HEK293T (cell line): ENCODE data around the gene AUNIP.

Experiments
- CTCF ChIA-PET: fragments of 350-600 bp; formaldehyde crosslinking; extraction: SDS; loops from one replicate; lab custom pipeline; 2021; ENCODE audit warnings: antibody characterized with exemption, inconsistent platforms; lab: Yijun Ruan, JAX
- POLR2A ChIA-PET: fragments of 350-600 bp; formaldehyde crosslinking; extraction: SDS; loops from one replicate; lab custom pipeline; 2020; ENCODE audit warnings: antibody characterized with exemption, inconsistent platforms; lab: Yijun Ruan, JAX
- DNase-seq: peaks from one replicate; pipeline ENCODE4 v3.0.0; 2012; ENCODE audit warnings: mixed read lengths; ENCODE audit errors: extremely low spot score
- ARNT ChIP-seq: fragments of 450-650 bp; IDR thresholded peaks from 2 replicates; pipeline ENCODE4 v1.6.1; 2017; ENCODE audit warnings: mild to moderate bottlenecking
- BHLHE40 ChIP-seq: fragments of 450-650 bp; IDR thresholded peaks from 2 replicates; pipeline ENCODE4 v1.6.1; 2016; ENCODE audit warnings: mild to moderate bottlenecking, moderate library complexity, borderline replicate concordance
- CTBP1 ChIP-seq: fragments of 450-650 bp; IDR thresholded peaks from 2 replicates; pipeline ENCODE4 v1.6.1; 2016; ENCODE audit warnings: borderline replicate concordance
- ELF4 ChIP-seq: fragments of 450-650 bp; IDR thresholded peaks from 2 replicates; pipeline ENCODE4 v1.6.1; 2017; ENCODE audit warnings: antibody characterized with exemption
- FOXA1 ChIP-seq: fragments of 450-650 bp; IDR thresholded peaks from 2 replicates; pipeline ENCODE4 v1.6.1; 2016; ENCODE audit warnings: mild to moderate bottlenecking
- FOXK2 ChIP-seq: fragments of 450-650 bp; IDR thresholded peaks from 2 replicates; pipeline ENCODE4 v1.6.1; 2016; ENCODE audit warnings: mild to moderate bottlenecking
- FOXM1 ChIP-seq: fragments of 450-650 bp; IDR thresholded peaks from 2 replicates; pipeline ENCODE4 v1.6.1; 2017; ENCODE audit warnings: mild to moderate bottlenecking, borderline replicate concordance
- HDGF ChIP-seq: fragments of 450-650 bp; IDR thresholded peaks from 2 replicates; pipeline ENCODE4 v1.6.1; 2017; ENCODE audit warnings: antibody characterized with exemption, borderline replicate concordance
- L3MBTL2 ChIP-seq: fragments of 450-650 bp; conservative IDR thresholded peaks from 2 replicates; pipeline ENCODE4 v1.6.1; 2016; ENCODE audit warnings: mild to moderate bottlenecking
- LEF1 ChIP-seq: fragments of 450-650 bp; IDR thresholded peaks from 2 replicates; pipeline ENCODE4 v1.6.1; 2017; ENCODE audit warnings: mild to moderate bottlenecking, borderline replicate concordance
- NFRKB ChIP-seq: fragments of 450-650 bp; IDR thresholded peaks from 2 replicates; pipeline ENCODE4 v1.6.1; 2016; ENCODE audit warnings: mild to moderate bottlenecking, moderate library complexity
- SP1 ChIP-seq: fragments of 450-650 bp; IDR thresholded peaks from 2 replicates; pipeline ENCODE4 v1.6.1; 2017
- SUZ12 ChIP-seq: fragments of 450-650 bp; IDR thresholded peaks from 2 replicates; pipeline ENCODE4 v1.6.1; 2016; ENCODE audit warnings: mild to moderate bottlenecking
- TARDBP ChIP-seq: fragments of 450-650 bp; IDR thresholded peaks from 2 replicates; pipeline ENCODE4 v1.6.1; 2016
- ZNF384 ChIP-seq: fragments of 450-650 bp; IDR thresholded peaks from 2 replicates; pipeline ENCODE4 v1.6.1; 2016
- TF ChIP-seq, protein P1 (sequence below): fragments of 450-650 bp; IDR thresholded peaks from 2 replicates; pipeline ENCODE4 v1.6.1; 2016

Gene AUNIP

DNA sequence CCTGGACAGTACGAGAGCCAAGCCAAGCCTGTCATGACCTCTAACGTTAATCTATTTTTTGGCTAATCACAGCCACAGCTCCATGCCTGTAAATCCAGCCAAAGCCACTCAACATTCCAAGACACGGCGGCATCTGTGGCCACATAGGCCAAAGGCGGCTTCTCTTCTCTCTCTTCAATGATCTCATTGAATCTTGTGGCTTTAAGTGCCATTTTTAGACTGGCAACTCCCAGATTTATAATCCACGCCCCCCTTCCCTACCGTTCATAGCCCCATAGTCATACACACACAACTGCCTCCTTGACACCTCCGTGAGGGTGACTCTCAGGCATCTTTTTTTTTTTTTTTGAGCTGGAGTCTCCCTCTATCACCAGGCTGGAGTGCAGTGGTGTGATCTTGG, 64.9 kb downstream of the AUNIP start:
- DNase-seq, result no peak
- POLR2A ChIA-PET, result interaction anchor here (1.6 kb wide), 1 partner anchor 21 kb away, joined by 3 read pairs; no protein-coding TSS in a partner anchor
- no peak for TF ChIP-seq ELF4
- no peak for TF ChIP-seq ARNT
- no peak for TF ChIP-seq NFRKB
- TF ChIP-seq SP1, result no peak
- TF ChIP-seq BHLHE40, result no peak
- TF ChIP-seq L3MBTL2, result no peak
- TF ChIP-seq SUZ12, result no peak
- CTCF ChIA-PET, result interaction anchor here (1.1 to 1.2 kb wide), 2 partner anchors 14 to 22 kb away, joined by 3 to 4 read pairs; no protein-coding TSS in a partner anchor

DNA sequence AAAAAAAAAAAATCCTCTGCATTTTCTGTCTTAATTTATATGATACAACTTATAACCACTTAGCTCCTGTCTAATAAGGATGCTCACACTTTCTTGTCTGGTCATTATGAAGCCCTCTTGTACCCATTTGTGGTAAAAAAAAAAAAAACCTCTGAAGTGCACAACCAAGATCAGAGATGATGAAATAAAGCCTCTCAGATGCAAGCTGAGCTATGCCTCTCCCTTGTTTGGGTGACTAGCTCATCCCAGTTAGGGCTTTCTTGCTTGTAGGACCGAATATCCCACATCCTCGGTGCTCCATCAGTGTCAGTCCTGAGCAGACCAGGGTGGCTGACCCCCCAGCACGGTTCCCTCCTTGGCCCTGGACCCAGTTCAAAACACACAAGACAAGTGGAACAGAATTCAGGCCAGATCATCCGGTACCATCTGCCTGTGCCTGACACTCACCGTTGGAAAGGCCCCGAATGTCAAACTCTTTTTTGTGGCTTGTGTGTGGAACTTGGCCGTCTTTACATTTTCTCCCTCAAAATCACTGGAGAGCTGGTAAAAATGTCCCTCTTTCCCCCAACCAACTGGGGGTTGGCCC, 65.6 kb downstream of the AUNIP start:
- CTCF ChIA-PET, result interaction anchor here (1.2 kb wide), 1 partner anchor 13 kb away, joined by 4 read pairs; no protein-coding TSS in a partner anchor
- POLR2A ChIA-PET, result interaction anchor here (1.6 kb wide), 1 partner anchor 22 kb away, joined by 3 read pairs; no protein-coding TSS in a partner anchor
- no peak for DNase-seq
- TF ChIP-seq HDGF, result no peak
- TF ChIP-seq ELF4, result no peak
- TF ChIP-seq TARDBP, result no peak
- TF ChIP-seq SUZ12, result no peak
- TF ChIP-seq FOXM1, result no peak
- TF ChIP-seq ARNT, result no peak
- TF ChIP-seq ZNF384, result no peak
- no peak for TF ChIP-seq L3MBTL2

DNA sequence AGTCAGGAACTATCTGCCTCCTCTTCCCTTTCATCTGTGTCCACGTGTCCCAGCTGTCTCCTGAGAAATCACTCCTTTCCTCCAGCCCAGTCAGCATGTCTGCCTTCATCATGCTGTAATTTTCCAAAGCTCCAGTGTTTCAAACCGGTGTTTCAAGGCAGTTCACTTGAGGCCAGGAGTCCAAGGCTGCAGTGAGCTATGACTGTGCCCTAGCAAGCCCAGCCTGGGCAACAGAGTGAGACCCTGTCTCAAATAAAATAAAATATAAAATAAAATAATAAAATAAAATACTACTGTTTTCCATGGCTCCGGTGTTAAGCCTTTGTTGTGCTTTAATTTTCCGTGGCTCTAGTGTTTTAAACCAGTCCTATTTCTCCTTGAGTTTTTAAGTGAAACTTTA, 67.1 kb downstream of the AUNIP start:
- CTCF ChIA-PET, result interaction anchor here (0.8 kb wide), 1 partner anchor 173 kb away, joined by 3 read pairs; no protein-coding TSS in a partner anchor
- no peak for DNase-seq
- POLR2A ChIA-PET, result interaction anchor here (0.8 kb wide), 1 partner anchor 20 kb away, joined by 3 read pairs; no protein-coding TSS in a partner anchor
- TF ChIP-seq BHLHE40 (no peak), CTBP1 (no peak), ARNT (no peak), ZNF384 (no peak), SP1 (no peak), ELF4 (no peak), HDGF (no peak), SUZ12 (no peak), FOXK2 (no peak), L3MBTL2 (no peak), TARDBP (no peak), LEF1 (no peak), FOXA1 (no peak), FOXM1 (no peak), NFRKB (no peak)
- TF ChIP-seq, protein P1, sequence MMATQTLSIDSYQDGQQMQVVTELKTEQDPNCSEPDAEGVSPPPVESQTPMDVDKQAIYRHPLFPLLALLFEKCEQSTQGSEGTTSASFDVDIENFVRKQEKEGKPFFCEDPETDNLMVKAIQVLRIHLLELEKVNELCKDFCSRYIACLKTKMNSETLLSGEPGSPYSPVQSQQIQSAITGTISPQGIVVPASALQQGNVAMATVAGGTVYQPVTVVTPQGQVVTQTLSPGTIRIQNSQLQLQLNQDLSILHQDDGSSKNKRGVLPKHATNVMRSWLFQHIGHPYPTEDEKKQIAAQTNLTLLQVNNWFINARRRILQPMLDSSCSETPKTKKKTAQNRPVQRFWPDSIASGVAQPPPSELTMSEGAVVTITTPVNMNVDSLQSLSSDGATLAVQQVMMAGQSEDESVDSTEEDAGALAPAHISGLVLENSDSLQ, result no peak

DNA sequence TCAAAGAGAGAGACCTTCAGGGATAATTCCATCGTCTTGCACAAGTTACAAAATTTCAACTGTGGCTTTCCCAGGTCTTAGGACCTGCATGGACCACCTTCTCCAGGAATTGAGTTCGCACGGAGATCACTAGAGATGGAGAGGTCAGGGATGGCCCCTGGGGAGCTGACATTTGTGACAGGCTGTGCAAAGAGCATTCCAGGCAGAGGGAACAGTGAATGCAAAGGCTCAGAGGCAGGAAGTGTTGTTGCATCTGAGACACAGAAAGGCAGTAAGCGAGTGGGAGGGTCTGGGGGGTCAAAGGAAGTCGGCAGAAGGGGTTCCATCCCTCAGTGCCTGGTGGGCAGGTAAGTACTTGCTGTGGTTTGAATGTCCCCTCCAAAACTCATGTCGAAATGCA, 68.8 kb downstream of the AUNIP start:
- TF ChIP-seq FOXK2, result no peak
- TF ChIP-seq L3MBTL2, result no peak
- TF ChIP-seq TARDBP, result no peak
- no peak for TF ChIP-seq NFRKB
- TF ChIP-seq LEF1, result no peak
- no peak for TF ChIP-seq ARNT
- TF ChIP-seq BHLHE40, result no peak
- no peak for TF ChIP-seq FOXM1
- TF ChIP-seq FOXA1, result no peak
- TF ChIP-seq ELF4, result no peak
- TF ChIP-seq, protein P1, result no peak
- no peak for TF ChIP-seq CTBP1
- TF ChIP-seq ZNF384, result no peak
- TF ChIP-seq SP1, result no peak
- TF ChIP-seq HDGF, result no peak
- TF ChIP-seq SUZ12, result no peak
- ChIA-PET CTCF (interaction anchor here (1.4 kb wide), 1 partner anchor 8 kb away, joined by 4 read pairs; no protein-coding TSS in a partner anchor), POLR2A (no interaction called here)
- DNase-seq, result no peak

DNA sequence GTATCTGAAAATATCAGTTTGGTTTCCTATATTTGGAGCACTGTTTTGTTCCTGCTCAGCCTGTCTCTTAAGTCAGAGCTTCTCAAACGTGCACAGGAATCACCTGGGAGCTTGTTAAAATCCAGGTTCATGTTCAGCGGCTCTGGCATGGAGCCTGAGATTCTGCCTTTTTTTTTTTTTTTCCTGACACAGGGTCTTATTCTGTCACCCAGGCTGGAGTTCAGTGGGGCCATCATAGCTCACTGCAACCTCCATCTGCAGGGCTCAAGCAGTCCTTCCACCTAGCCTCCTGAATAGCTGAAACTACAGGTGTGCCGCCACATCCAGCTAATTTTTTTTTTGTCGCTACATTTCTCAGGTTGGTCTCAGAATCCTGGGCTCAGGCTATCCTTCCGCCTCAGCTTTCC, 71.5 kb downstream of the AUNIP start:
- CTCF ChIA-PET, result interaction anchor here (0.6 to 2.1 kb wide), 3 partner anchors 8 to 61 kb away, joined by 3 to 7 read pairs (median 3); no protein-coding TSS in a partner anchor
- TF ChIP-seq LEF1 (no peak), SP1 (no peak), L3MBTL2 (no peak), BHLHE40 (no peak), TARDBP (no peak)
- TF ChIP-seq, protein P1, result no peak
- no peak for DNase-seq
- POLR2A ChIA-PET, result no interaction called here

DNA sequence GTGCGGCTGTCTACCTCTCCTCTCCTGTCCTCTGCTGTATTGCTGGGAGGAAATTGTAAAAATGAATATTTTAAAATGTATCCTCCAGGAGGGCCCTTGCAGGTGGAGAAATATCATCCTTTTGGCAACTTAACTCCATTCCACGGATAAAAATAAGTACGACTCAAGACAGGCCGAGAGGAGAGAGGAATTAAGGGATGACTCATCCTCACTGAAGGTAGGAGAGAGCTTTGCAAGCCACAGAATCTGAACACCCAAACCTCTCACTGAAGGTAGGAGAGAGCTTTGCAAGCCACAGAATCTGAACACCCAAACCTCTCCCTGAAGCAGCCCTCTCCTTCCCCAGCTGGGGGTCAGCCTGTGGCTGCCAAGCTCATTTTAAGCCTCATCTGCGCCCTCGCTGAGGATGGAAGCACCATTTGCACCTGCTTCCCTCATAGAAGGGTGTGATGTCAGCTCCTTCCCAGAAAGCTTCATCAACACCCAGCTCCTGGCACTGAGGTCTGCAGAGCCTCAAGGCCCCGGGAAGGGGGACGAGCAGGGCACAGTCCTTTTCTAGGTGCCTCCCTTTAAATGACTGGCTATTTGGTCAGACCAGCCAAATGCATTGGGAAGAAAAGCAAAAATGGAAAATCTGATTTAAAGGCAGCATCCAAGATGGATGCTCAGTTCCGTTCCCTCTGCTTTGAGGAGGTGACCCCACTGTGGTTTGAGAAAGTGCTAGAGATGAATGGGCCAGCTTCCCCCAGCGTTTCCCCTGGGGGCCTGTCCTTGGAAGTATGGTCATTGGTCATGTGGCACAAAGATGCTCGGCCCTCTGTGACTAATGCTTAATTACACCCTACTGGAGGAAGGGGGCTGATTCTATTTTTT, 72.1 kb downstream of the AUNIP start:
- POLR2A ChIA-PET, result no interaction called here
- TF ChIP-seq CTBP1, result no peak
- TF ChIP-seq FOXA1, result no peak
- no peak for TF ChIP-seq SUZ12
- TF ChIP-seq L3MBTL2, result no peak
- TF ChIP-seq TARDBP, result no peak
- TF ChIP-seq LEF1, result no peak
- TF ChIP-seq FOXK2, result no peak
- TF ChIP-seq ELF4, result no peak
- TF ChIP-seq, protein P1, result no peak
- no peak for TF ChIP-seq BHLHE40
- TF ChIP-seq ARNT, result no peak
- TF ChIP-seq SP1, result no peak
- TF ChIP-seq FOXM1, result no peak
- no peak for TF ChIP-seq ZNF384
- TF ChIP-seq NFRKB, result no peak
- DNase-seq, result no peak
- CTCF ChIA-PET, result interaction anchor here (0.6 to 2.1 kb wide), 3 partner anchors 9 to 61 kb away, joined by 3 to 7 read pairs (median 3); no protein-coding TSS in a partner anchor
